ENCODE results near the gene PATJ. TPM values are rescaled to one million over a fixed set of nuclear protein-coding genes. Genes with fewer than 3 reads are reported as not detected.

Gene PATJ
- total RNA-seq, 1 donor from 2014 or later = 39.4 TPM

- Mint-ChIP-seq H3K9me3 (no peaks in the 10 kb centered on the region), H3K36me3 (no peaks in the 10 kb centered on the region), H3K27me3 (no peaks in the 10 kb centered on the region), H3K27ac (no peak overlapping the region), H3K4me1 (ENCODE audit: unreplicated experiment) (peaks cover 6% of the 10 kb centered on the region), H3K4me3 (no peak overlapping the region)
- no peak for DNase-seq (ENCODE audit: extremely low spot score, unreplicated experiment)
- TF ChIP-seq CTCF (conservative IDR thresholded peaks at IDR 0.05) = no peak
Observed at GRCh38 chr1:62224182-62224581, 481.9 kb downstream of the PATJ start.

- Mint-ChIP-seq H3K27ac (no peak overlapping the region), H3K4me1 (ENCODE audit: unreplicated experiment) (peaks cover 11% of the 10 kb centered on the region), H3K9me3 (peaks cover 4% of the 10 kb centered on the region), H3K27me3 (no peaks in the 10 kb centered on the region), H3K36me3 (no peaks in the 10 kb centered on the region), H3K4me3 (no peak overlapping the region)
- TF ChIP-seq CTCF (conservative IDR thresholded peaks at IDR 0.05) = no peak
- no peak for DNase-seq (ENCODE audit: extremely low spot score, unreplicated experiment)
Observed at GRCh38 chr1:62227496-62227895, 485.2 kb downstream of the PATJ start.

Small RNA genes within 50 kb of the gene (microRNA-seq; reads per million reads assigned to microRNA genes)
- gene MIR3116-1 (not detected), gene MIR3116-2 (not detected)

Other genes with a start within 250 kb of the PATJ start
- 36.7 and 37.1 TPM in 2 replicates for gene TM2D1, start 17.3 kb upstream of the PATJ start, total RNA-seq (ENCODE audit: low replicate concordance)

All from type B pancreatic cell (in vitro differentiated cells).